ENCODE measurements around the gene SCIN.
"Not testable (repeated sequence)": the region's sequence is repeated elsewhere in the genome, so short reads cannot be mapped to it uniquely, and the experiment has no call there.

The SCIN gene

DNA sequence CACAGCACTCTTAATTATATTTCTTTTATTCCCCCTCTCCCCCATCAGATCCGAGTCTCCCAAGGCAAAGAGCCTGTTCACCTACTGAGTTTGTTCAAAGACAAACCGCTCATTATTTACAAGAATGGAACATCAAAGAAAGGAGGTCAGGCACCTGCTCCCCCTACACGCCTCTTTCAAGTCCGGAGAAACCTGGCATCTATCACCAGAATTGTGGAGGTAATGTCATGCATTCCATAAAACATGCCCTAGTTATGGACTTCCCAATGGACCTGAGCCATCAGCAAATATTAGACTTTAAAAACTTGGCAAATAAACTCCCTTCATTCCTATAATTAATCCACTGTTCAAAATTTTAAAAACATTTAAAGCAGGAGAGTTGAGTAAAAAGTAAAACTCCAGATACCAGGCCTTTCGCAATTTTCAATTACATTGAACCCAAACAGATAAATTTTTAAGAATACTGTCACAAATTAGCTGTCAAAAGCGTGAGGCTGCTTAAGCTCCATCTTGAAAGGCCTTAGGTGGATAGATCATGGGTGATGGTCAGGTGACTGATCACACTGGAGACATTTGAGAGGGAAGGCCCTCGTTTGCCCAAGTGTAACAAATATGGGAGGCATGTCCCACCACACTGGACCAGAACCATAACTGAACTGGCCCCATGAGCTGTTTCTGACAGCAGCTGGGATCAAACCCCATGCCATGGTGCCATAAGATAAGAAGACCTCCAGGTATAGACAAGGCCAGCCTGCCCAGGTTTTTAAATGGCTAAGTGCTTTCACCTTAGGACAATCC, 70.0 kb downstream of the SCIN start:
- CTCF ChIA-PET: interaction anchor here (0.7 to 1.5 kb wide), 4 partner anchors 9 to 622 kb away, joined by 3 to 5 read pairs (median 4); no protein-coding TSS in a partner anchor
- no peak for DNase-seq (ENCODE audit: extremely low spot score)
- TF ChIP-seq, protein P1, sequence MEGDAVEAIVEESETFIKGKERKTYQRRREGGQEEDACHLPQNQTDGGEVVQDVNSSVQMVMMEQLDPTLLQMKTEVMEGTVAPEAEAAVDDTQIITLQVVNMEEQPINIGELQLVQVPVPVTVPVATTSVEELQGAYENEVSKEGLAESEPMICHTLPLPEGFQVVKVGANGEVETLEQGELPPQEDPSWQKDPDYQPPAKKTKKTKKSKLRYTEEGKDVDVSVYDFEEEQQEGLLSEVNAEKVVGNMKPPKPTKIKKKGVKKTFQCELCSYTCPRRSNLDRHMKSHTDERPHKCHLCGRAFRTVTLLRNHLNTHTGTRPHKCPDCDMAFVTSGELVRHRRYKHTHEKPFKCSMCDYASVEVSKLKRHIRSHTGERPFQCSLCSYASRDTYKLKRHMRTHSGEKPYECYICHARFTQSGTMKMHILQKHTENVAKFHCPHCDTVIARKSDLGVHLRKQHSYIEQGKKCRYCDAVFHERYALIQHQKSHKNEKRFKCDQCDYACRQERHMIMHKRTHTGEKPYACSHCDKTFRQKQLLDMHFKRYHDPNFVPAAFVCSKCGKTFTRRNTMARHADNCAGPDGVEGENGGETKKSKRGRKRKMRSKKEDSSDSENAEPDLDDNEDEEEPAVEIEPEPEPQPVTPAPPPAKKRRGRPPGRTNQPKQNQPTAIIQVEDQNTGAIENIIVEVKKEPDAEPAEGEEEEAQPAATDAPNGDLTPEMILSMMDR (IDR thresholded peaks at IDR 0.05; ENCODE audit: control extremely low read depth, extremely low read depth, low read depth, missing control alignments): no peak
- POLR2A ChIA-PET: no interaction called here

DNA sequence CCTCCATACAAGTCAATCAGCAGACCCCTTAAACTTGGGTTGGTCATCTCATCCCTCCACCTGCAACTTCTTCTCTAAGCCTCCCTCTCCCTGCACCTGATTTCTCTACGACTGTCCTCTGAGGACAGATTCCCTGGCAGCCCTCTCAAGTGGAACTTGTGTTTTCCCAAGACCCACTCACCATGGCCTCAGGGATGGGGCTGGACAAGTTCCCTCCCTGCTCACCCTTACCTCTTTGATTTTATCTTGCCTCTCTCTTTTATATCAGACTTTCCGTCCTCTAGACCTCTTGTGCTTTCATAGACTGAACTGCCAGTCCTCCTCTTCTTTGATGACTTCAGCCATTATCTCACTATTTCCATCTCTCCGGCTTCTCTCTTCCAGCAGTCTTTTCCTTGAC, 70.7 kb downstream of the SCIN start:
- DNase-seq (ENCODE audit: extremely low spot score): no peak
- POLR2A ChIA-PET: no interaction called here
- CTCF ChIA-PET: interaction anchor here (1.2 to 1.5 kb wide), 3 partner anchors 95 to 622 kb away, joined by 3 to 5 read pairs (median 3); no protein-coding TSS in a partner anchor
- TF ChIP-seq, protein P1 (IDR thresholded peaks at IDR 0.05; ENCODE audit: control extremely low read depth, extremely low read depth, low read depth, missing control alignments): no peak

DNA sequence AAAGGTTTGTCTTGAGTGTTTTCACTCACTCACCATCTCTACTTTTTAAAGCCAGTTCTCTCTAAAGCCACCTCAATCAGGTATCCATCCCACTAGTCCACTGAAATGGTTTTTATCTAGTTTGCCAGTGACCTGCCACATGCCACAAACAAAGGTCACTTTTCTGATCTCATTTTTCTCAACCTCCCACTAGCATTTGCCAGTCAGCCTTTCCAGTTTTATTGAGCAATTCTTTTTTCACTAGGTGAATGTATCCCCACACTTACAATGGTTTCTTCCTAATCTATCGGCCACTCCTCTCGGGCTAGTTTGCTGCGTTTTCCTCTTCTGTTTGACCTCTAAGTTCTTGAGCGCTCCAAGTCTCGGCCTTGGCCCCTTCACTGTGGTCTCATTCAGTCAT, 72.0 kb downstream of the SCIN start:
- no peak for DNase-seq (ENCODE audit: extremely low spot score)
- POLR2A ChIA-PET: no interaction called here
- CTCF ChIA-PET: interaction anchor here (0.6 to 0.9 kb wide), 2 partner anchors 123 to 620 kb away, joined by 3 read pairs; no protein-coding TSS in a partner anchor
- TF ChIP-seq, protein P1 (IDR thresholded peaks at IDR 0.05; ENCODE audit: control extremely low read depth, extremely low read depth, low read depth, missing control alignments): no peak

DNA sequence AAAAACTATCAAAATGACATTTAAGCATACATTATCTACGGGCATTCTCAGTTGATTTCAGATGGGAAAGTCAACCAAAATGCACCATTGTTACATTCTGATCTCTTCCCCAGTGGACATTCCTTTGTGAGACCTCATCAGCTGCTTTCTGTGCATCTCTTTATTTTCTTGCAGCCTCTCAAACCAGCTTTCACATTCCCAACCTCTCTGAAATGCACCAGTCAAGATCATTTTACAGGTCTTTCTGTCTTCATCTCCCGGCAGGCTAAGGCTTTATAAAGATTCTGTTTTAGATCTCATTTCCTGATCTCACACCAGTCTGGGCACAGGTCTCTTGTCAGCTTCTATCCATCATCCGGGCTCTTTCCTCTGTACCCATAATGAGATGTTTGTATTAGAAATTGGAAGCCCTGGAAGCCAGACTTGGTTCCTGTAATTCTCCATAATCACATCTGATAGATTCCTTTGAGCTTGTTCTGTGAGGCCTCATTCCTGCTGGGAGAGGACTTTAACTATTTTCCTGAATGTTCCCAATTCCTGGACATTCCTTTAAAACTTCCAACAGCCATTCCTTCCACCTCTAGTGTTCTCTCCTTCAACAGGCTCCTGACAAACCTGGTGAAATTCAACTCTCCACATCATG, 72.6 kb downstream of the SCIN start:
- TF ChIP-seq, protein P1 (IDR thresholded peaks at IDR 0.05; ENCODE audit: control extremely low read depth, extremely low read depth, low read depth, missing control alignments): no peak
- DNase-seq (ENCODE audit: extremely low spot score): no peak
- CTCF ChIA-PET: interaction anchor here (0.9 kb wide), 1 partner anchor 620 kb away, joined by 3 read pairs; no protein-coding TSS in a partner anchor
- POLR2A ChIA-PET: no interaction called here

DNA sequence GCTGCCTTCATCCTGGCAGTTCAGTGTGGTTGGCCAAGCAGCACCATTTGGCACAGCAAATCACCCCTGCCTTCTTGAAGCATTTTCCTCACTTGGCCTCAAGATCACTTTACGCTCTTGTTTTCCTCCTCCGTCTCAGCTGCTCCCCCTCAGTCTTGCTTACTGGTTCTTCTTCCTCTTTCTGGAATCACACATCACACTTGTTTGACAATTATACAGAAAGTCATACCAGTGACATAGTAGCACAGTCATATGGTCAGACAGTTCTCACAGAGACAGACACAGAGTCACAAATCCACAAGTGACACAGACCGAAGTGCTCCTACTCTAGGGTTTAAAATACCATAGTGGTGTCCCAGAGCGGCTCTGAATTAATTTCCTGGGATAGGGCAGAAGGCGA, 73.1 kb downstream of the SCIN start:
- TF ChIP-seq, protein P1 (IDR thresholded peaks at IDR 0.05; ENCODE audit: control extremely low read depth, extremely low read depth, low read depth, missing control alignments): no peak
- DNase-seq (ENCODE audit: extremely low spot score): no peak
- ChIA-PET CTCF (no interaction called here), POLR2A (no interaction called here)

DNA sequence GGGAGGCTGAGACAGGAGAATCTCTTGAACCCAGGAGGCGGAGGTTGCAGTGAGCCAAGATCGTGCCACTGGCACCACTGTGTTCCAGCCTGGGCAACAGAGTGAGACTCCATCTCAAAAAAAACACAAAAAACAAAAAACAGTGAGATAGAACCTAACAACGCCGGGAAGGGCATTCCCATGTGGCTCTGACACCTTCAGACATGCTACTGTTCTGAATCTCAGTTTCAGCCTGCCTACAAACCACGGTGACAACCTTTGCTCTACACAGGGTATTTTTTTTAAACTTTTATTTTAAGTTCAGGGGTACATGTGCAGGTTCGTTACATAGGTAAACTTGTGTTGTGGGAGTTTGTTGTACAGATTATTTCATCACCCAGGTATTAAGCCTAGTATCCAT, 74.7 kb downstream of the SCIN start:
- POLR2A ChIA-PET; CTCF ChIA-PET; DNase-seq (ENCODE audit: extremely low spot score): not testable (repeated sequence)

DNA sequence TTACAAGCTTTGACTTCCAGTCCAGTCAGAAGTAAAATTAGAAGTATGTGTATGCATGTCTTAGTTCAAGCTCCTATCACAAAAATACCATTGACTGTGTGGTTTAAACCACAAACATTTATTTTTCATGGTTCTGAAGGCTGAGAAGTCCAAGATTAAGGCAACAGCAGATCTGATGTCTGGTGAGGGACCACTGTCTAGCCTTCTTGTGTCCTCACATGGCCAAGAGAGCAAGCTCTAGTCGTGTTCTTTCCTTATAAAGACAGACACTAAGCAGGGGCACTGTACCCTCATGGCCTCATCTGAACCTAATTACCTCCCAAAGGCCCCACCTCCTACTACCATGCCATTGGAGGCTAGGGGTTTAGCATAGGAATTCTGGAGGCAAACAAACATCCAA, 75.6 kb downstream of the SCIN start:
- DNase-seq (ENCODE audit: extremely low spot score): no peak
- ChIA-PET CTCF (interaction anchor here (1.1 kb wide), 1 partner anchor 17 kb away, joined by 3 read pairs; no protein-coding TSS in a partner anchor), POLR2A (no interaction called here)
- TF ChIP-seq, protein P1 (IDR thresholded peaks at IDR 0.05; ENCODE audit: control extremely low read depth, extremely low read depth, low read depth, missing control alignments): no peak
